Measurements from ENCODE around the gene LGALS4.
"Not testable (repeated sequence)": the region's sequence is repeated elsewhere in the genome, so short reads cannot be mapped to it uniquely, and the experiment has no call there.

The LGALS4 gene

DNA sequence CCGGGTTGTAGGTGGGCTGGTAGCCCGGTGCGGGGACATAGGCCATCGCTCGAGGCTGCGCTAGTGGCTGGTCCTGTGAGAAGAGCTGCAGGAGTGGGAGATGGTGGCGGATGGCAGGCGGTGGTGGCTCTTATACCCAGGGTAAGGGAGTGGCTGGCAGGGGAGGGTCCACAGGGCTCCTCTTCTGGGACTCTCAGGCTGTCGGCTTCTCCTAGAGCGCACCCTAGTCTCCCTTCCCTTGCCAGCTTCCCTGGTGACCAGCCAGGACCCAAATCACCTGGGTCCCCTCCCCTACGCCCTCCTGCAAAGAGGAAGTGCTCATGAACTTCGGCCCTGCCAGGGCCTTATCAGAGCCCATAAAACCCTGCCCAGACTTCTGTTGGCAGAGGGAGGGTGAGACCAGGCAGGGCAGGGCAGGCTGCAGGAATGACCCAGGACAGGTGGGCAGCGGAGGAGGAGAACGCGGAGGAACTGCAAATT is at the start of gene LGALS4:
Gene LGALS4 (minus strand): TSS at position 105 of the 480 bp plus-strand sequence. CDS start 59 bp downstream, at position 46.
- Mint-ChIP-seq H3K36me3 (ENCODE audit: low read depth) (peaks cover 9% of the 10 kb centered on the region), H3K27me3 (ENCODE audit: low read depth) (no peaks in the 10 kb centered on the region), H3K4me1 (ENCODE audit: low read depth) (no peaks in the 10 kb centered on the region), H3K9me3 (no peaks in the 10 kb centered on the region), H3K4me3 (no peak within 1 kb of the TSS), H3K27ac (no peak within 1 kb of the TSS)

DNA sequence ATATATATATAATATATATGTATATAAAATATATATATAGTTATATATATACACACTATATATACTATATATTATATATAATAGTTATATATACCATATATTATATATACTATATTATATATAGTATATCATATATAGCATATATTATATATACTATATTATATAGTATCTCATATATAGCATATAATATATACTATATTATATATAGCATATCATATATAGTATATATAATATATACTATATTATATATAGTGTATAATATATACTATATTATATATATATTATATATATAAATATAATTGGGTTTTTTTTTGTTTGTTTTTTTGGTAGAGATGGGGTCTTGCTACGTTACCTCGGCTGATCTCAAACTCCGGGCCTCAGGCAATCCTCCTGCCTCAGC is 48.6 kb upstream of the LGALS4 start:
- Mint-ChIP-seq H3K27me3 (ENCODE audit: low read depth) (no peaks in the 10 kb centered on the region), H3K4me1 (ENCODE audit: low read depth) (peaks cover 44% of the 10 kb centered on the region), H3K9me3 (no peaks in the 10 kb centered on the region), H3K4me3 (no peak overlapping the region), H3K36me3 (ENCODE audit: low read depth) (peaks cover 19% of the 10 kb centered on the region), H3K27ac (no peak overlapping the region)

- H3K27me3 Mint-ChIP-seq (ENCODE audit: low read depth); H3K4me3 Mint-ChIP-seq: not testable (repeated sequence)
Observed at GRCh38 chr19:38859631-38860204, 47.0 kb upstream of the LGALS4 start.

GRCh38 chr19:38856813-38857212 is 44.1 kb upstream of the LGALS4 start:
- no peaks in the 10 kb centered on the region for H3K9me3 Mint-ChIP-seq
- peaks cover 29% of the 10 kb centered on the region for H3K4me1 Mint-ChIP-seq (ENCODE audit: low read depth)
- H3K36me3 Mint-ChIP-seq (ENCODE audit: low read depth) = peaks cover 2% of the 10 kb centered on the region
- no peaks in the 10 kb centered on the region for H3K27me3 Mint-ChIP-seq (ENCODE audit: low read depth)
- H3K4me3 Mint-ChIP-seq = no peak overlapping the region
- H3K27ac Mint-ChIP-seq = peak overlapping the region; percentile 84

More at GRCh38 chr19:38859631-38860204, 47.0 kb upstream of the LGALS4 start:
- H3K9me3 Mint-ChIP-seq; H3K36me3 Mint-ChIP-seq (ENCODE audit: low read depth); H3K27ac Mint-ChIP-seq: not testable (repeated sequence)
- peaks cover 35% of the 10 kb centered on the region for H3K4me1 Mint-ChIP-seq (ENCODE audit: low read depth)

- H3K9me3 Mint-ChIP-seq; H3K27me3 Mint-ChIP-seq (ENCODE audit: low read depth); H3K27ac Mint-ChIP-seq; H3K36me3 Mint-ChIP-seq (ENCODE audit: low read depth); H3K4me3 Mint-ChIP-seq: not testable (repeated sequence)
- H3K4me1 Mint-ChIP-seq (ENCODE audit: low read depth) = peaks cover 32% of the 10 kb centered on the region
Observed at GRCh38 chr19:38855751-38856150, 43.0 kb upstream of the LGALS4 start.

DNA sequence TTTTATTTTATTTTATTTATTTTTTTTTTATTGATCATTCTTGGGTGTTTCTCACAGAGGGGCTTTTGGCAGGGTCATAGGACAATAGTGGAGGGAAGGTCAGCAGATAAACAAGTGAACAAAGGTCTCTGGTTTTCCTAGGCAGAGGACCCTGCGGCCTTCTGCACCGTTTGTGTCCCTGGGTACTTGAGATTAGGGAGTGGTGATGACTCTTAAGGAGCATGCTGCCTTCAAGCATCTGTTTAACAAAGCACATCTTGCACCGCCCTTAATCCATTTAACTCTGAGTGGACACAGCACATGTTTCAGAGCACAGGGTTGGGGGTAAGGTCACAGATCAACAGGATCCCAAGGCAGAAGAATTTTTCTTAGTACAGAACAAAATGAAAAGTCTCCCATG is 42.2 kb upstream of the LGALS4 start:
- not testable (repeated sequence) for H3K9me3 Mint-ChIP-seq; H3K36me3 Mint-ChIP-seq (ENCODE audit: low read depth); H3K27me3 Mint-ChIP-seq (ENCODE audit: low read depth); H3K27ac Mint-ChIP-seq; H3K4me3 Mint-ChIP-seq
- H3K4me1 Mint-ChIP-seq (ENCODE audit: low read depth) = peaks cover 31% of the 10 kb centered on the region

GRCh38 chr19:38853214-38853613 is 40.5 kb upstream of the LGALS4 start:
- no peaks in the 10 kb centered on the region for H3K9me3 Mint-ChIP-seq
- peak overlapping the region; percentile 94 for H3K4me3 Mint-ChIP-seq
- no peaks in the 10 kb centered on the region for H3K27me3 Mint-ChIP-seq (ENCODE audit: low read depth)
- peaks cover 11% of the 10 kb centered on the region for H3K36me3 Mint-ChIP-seq (ENCODE audit: low read depth)
- H3K27ac Mint-ChIP-seq = peak overlapping the region; percentile 97
- peaks cover 37% of the 10 kb centered on the region for H3K4me1 Mint-ChIP-seq (ENCODE audit: low read depth)

- Mint-ChIP-seq H3K27ac (peak overlapping the region; percentile 97), H3K4me3 (peak overlapping the region; percentile 94), H3K4me1 (ENCODE audit: low read depth) (peaks cover 38% of the 10 kb centered on the region), H3K36me3 (ENCODE audit: low read depth) (peaks cover 16% of the 10 kb centered on the region), H3K9me3 (no peaks in the 10 kb centered on the region), H3K27me3 (ENCODE audit: low read depth) (no peaks in the 10 kb centered on the region)
Observed at GRCh38 chr19:38852231-38853044, 39.7 kb upstream of the LGALS4 start.

GRCh38 chr19:38851622-38852230 is 39.0 kb upstream of the LGALS4 start:
- H3K36me3 Mint-ChIP-seq (ENCODE audit: low read depth) = peaks cover 19% of the 10 kb centered on the region
- no peaks in the 10 kb centered on the region for H3K27me3 Mint-ChIP-seq (ENCODE audit: low read depth)
- H3K9me3 Mint-ChIP-seq = no peaks in the 10 kb centered on the region
- peak overlapping the region; percentile 97 for H3K27ac Mint-ChIP-seq
- H3K4me3 Mint-ChIP-seq = peak overlapping the region; percentile 88
- peaks cover 36% of the 10 kb centered on the region for H3K4me1 Mint-ChIP-seq (ENCODE audit: low read depth)

DNA sequence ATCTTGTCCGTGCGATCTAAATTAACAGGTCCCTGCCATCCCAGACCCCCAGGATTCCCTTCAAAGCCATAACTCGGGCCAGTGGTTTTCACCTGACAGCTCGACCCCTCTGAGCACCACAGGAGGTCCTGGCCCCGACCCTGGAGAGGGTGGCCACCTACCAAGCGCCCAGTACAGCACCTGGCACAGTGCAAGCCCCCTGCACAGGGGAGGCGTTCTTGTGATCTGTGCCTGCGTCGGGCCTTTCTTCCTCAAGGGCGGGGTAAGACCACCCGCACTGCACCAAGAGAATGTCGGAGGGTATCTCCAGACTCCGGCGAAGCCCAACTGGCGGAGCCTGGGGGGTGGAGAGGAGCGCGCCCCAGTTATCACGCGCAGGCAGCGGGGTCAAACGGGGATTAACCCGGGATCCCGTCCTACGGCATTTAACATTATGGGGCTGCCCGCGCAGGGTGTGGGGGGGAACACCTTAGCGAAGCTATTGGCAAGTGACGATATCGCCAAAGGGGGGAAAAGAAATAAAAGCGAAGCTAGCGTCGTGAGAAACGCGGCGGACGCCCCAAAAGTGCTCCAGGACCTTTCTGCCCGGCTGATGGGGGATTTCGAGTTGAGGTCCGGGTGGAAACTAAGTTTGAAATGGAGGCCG is 38.4 kb upstream of the LGALS4 start:
- no peaks in the 10 kb centered on the region for H3K9me3 Mint-ChIP-seq
- no peaks in the 10 kb centered on the region for H3K27me3 Mint-ChIP-seq (ENCODE audit: low read depth)
- H3K4me1 Mint-ChIP-seq (ENCODE audit: low read depth) = peaks cover 31% of the 10 kb centered on the region
- H3K36me3 Mint-ChIP-seq (ENCODE audit: low read depth) = peaks cover 20% of the 10 kb centered on the region
- peak overlapping the region; percentile 97 for H3K27ac Mint-ChIP-seq
- H3K4me3 Mint-ChIP-seq = peak overlapping the region; percentile 88

DNA sequence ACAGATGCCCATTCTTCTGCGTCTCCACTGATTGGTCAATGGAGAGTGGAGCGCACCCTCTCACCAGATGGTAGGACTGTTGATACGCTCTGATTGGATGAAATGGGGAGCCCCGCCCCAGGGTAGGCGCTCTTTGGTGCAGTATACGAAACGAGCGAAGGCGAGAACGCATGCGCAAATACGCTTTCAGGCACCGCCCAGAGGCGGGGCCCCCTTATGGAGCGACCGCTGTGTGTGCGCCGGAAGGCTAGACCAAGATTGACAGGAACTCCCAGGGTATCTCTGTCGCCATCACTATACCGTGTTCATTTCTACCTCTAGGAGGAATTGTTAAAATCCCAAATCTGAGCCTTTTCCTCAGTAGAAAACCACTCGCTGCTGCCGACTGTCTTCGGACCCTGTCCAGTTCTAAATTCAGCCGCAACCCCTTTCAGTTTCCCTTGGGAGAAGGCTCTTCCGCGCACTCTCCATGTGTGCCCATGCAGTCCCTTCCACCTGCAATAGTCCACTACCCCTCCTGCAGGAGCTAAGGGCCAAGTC is 37.8 kb upstream of the LGALS4 start:
- peak overlapping the region; percentile 97 for H3K27ac Mint-ChIP-seq
- peaks cover 26% of the 10 kb centered on the region for H3K36me3 Mint-ChIP-seq (ENCODE audit: low read depth)
- peaks cover 37% of the 10 kb centered on the region for H3K4me1 Mint-ChIP-seq (ENCODE audit: low read depth)
- H3K9me3 Mint-ChIP-seq = no peaks in the 10 kb centered on the region
- H3K27me3 Mint-ChIP-seq (ENCODE audit: low read depth) = no peaks in the 10 kb centered on the region
- peak overlapping the region; percentile 88 for H3K4me3 Mint-ChIP-seq

DNA sequence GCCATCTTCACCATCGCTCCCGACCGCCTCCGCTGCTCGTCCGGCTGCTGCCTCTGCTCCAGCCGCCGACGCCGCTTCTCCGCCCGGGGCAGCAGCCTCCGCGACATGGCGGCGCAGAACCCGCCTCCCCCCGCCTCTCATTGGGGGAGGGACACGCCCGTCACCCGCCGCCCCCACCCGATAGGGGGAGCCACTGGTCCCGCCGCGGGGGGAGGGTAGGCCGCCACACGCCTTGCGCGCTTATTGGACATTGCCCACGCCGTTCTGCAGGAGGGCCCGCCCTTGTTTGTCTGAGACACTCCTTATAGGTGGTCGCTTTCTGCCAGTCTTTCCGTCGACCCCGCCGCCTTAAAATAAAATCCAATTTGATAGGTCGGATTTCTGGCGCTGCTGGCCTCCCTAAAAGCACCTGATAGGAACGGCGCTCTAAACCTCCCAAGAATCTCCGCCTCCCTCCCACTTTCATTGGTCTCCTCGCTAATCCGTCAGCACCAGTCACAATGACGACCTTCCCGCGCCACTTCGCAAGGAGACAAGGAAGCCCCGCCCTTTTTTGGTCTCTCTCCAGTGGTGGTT is 37.2 kb upstream of the LGALS4 start, which contains the start of gene HNRNPL:
Gene HNRNPL (minus strand): TSS at position 127 of the 576 bp plus-strand sequence. CDS start 20 bp downstream, at position 107.
- H3K4me3 Mint-ChIP-seq = peak within 1 kb of the TSS; percentile 95
- no peaks in the 10 kb centered on the region for H3K9me3 Mint-ChIP-seq
- no peaks in the 10 kb centered on the region for H3K27me3 Mint-ChIP-seq (ENCODE audit: low read depth)
- peaks cover 30% of the 10 kb centered on the region for H3K36me3 Mint-ChIP-seq (ENCODE audit: low read depth)
- H3K27ac Mint-ChIP-seq = peak within 1 kb of the TSS; percentile 97
- peaks cover 40% of the 10 kb centered on the region for H3K4me1 Mint-ChIP-seq (ENCODE audit: low read depth)

DNA sequence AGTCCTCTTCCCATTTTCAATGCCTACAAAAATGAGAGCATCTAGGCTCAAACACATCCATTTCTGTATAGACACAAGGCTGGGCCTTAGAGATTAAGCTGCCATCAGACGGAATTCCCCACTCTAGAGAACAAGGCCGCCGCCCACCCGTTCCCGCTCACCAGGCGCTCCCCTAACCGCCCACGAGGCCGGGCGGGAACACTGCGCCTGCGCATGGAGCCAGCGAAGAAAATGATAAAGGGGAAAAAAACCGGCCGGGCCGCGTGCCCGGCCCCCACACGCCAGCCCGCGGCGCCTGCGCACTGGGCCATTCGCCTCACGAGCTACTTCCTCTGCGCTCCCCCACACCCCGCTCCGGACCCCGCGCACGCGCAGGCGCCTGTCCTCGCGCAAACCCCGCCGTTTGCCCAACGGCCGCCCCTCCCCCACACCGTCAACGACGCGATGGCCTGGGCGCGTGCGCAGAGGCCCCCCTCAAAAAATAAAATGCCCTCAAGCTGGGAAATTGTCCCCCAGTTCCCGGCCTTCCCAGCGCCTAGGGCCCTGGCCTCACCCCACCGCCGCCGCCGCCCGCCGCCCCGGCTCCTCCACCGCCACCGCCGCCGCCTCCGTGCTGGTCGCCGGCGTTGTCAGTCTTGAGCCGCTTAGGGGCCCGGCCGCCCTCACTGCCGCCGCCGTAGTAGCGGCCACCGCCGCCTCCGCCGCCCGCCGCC is 36.6 kb upstream of the LGALS4 start:
- Mint-ChIP-seq H3K36me3 (ENCODE audit: low read depth) (peaks cover 34% of the 10 kb centered on the region), H3K4me3 (peak overlapping the region; percentile 95), H3K4me1 (ENCODE audit: low read depth) (peaks cover 42% of the 10 kb centered on the region), H3K9me3 (no peaks in the 10 kb centered on the region), H3K27me3 (ENCODE audit: low read depth) (no peaks in the 10 kb centered on the region), H3K27ac (peak overlapping the region; percentile 97)
